Measurements from ENCODE around the gene DCBLD2.

Gene DCBLD2, protein sequence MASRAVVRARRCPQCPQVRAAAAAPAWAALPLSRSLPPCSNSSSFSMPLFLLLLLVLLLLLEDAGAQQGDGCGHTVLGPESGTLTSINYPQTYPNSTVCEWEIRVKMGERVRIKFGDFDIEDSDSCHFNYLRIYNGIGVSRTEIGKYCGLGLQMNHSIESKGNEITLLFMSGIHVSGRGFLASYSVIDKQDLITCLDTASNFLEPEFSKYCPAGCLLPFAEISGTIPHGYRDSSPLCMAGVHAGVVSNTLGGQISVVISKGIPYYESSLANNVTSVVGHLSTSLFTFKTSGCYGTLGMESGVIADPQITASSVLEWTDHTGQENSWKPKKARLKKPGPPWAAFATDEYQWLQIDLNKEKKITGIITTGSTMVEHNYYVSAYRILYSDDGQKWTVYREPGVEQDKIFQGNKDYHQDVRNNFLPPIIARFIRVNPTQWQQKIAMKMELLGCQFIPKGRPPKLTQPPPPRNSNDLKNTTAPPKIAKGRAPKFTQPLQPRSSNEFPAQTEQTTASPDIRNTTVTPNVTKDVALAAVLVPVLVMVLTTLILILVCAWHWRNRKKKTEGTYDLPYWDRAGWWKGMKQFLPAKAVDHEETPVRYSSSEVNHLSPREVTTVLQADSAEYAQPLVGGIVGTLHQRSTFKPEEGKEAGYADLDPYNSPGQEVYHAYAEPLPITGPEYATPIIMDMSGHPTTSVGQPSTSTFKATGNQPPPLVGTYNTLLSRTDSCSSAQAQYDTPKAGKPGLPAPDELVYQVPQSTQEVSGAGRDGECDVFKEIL

GRCh38 chr3:98901392-98902350 is at the start of gene DCBLD2:
TSS of gene DCBLD2 (minus strand) at chr3:98901695. CDS start at chr3:98901326, 369 bp downstream.
- DNase-seq: peak; percentile 96 to 100 (median 99)
- intact Hi-C loops (cut with DNase I): loop anchor here (5.0 to 10.0 kb wide), 2 partner anchors 87 to 309 kb away; partner anchors contain the start of gene CPOX

- intact Hi-C loops (cut with DNase I): no loop called here
- DNase-seq: no peak
Measured at GRCh38 chr3:98945666-98946065, 44.2 kb upstream of the DCBLD2 start.

- peak in 2 of 42 donors; percentile 3 to 16 for DNase-seq
- intact Hi-C loops (cut with DNase I): no loop called here
Measured at GRCh38 chr3:98945101-98945524, 43.6 kb upstream of the DCBLD2 start.

DNA sequence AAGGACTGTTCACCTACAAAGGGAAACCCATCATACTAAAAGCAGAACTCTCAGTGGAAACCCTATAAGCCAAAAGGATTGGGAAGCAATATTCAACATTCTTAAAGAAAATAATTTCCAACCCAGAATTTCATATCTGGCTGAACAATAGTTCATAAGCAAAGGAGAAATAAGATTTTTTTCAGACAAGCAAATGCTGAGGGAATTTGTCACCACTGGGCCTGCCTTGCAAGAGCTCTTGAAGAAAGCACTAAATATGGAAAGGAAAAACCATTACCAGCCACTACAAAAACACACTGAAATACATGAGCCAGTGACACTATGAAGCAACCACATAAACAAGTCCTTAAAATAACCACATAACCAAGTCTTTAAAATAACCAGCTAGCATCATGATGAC is 28.9 kb upstream of the DCBLD2 start:
- intact Hi-C loops (cut with DNase I): no loop called here
- no peak for DNase-seq

DNA sequence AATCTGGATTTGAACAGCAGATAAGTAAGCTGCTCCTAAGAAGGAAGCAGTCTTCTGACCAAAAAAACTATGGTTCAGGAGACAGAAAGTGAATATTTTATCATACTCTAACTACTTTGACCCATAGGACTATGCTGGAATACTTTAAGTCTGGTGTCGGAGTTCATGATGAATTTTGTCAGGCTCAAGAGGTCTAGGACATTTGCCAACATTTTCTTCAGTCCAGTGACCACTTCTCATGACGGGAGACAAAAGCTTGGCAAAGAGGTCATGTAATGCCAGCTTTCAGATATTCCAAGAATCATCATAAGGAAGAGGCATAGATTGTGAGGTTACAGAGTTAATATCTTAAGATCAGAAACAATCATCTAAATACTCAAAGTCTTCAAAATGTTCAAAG is 20.5 kb upstream of the DCBLD2 start:
- intact Hi-C loops (cut with DNase I): no loop called here
- no peak for DNase-seq

DNA sequence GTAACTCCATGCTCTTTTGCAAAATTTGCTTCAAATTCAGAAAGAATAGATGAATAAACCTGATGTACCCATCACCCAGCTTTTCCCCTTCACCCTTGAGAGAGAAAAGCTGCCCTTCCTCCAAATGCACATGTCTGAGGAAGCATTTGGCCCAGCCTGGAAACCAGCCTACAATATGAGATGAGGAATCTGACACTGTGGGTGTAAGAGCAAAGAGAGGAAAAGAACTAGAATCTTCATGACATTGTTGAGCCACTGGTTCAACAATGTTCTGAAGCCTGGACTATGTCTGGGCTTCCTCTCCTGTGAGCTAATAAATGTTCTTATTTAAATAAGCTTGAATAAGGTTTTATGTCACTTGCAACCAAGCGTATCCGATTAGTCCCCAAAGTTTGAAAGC is 18.7 kb upstream of the DCBLD2 start:
- intact Hi-C loops (cut with DNase I): no loop called here
- DNase-seq: no peak

GRCh38 chr3:98918586-98918985 is 17.1 kb upstream of the DCBLD2 start:
- DNase-seq: no peak
- intact Hi-C loops (cut with DNase I): no loop called here

- DNase-seq: no peak
- intact Hi-C loops (cut with DNase I): no loop called here
Measured at GRCh38 chr3:98917608-98918007, 16.1 kb upstream of the DCBLD2 start.

DNA sequence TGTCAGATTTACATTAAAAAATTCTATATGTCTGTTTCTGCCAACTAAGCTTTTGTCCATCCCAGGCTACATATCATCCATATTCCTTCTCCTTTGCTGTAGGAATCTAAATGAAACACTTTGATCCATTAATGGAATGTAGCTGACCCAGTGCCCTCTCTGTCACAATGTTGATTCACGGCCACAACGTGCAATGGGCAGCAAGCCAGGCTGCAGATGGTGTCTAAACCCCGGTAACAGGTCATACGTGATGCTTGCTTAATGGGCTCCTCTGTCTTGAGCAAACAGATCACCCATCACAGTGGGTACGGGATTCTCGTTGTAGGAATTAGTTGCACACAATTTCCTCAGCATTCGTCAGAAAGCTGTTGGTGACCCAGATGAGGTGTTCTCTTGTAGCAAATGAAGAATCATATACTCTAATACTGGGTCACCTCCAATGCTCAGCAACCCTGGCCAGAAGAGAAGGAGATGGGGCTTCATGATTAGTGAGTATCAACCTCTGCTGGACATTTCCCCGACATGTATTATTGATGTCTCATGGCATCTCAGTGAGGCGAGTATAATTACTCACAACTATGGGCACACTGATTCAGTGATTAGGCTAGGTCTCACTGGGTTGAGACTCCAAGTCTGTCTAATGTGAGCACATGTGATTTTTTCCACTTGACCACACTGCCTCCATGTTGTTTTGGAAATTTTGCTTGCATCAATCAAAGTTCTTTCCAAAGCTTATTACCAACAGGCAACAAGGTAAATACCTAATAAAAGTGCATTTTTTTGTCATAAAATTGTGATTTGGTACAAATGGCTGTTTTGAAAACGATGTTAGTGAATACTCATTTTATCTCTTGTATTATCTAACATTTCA is 12.9 kb upstream of the DCBLD2 start:
- intact Hi-C loops (cut with DNase I): no loop called here
- DNase-seq: no peak

DNA sequence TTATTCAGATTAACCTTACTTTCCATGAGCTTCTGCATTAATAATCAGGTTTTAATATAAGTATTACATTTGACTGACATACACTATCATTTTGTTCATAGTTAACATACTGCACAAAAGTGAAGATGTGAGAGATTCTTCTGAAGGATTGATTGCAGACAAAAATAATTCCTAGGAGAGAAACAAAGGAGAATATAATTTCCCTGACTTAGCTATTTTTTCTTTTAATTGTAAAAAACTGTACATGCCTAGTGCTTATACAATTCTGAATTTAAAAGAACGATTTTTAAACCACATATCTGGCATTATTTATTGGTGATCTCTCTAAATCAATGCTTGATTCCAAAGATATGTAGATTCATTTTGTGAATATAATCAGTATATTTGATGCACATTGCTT is 11.0 kb upstream of the DCBLD2 start:
- no peak for DNase-seq
- intact Hi-C loops (cut with DNase I): no loop called here

DNA sequence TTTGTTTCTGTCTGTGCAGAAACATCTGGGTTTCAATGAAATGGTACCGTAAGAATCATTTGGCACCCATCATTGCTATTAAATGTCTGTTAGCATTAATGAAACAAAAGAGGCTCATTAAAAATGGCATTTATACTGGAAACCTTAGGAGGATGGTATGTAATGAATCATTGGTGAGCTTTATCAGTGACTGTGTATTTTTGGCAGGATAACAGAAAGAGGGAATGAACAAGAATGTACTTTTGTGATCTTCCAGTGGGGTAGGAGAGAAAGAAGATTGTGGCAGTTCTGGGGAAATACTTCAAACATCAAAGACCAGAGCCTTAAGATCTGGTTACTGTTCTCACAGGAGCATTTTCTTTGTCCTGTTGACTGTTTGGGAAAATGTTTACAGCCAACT is 4.7 kb upstream of the DCBLD2 start:
- DNase-seq: no peak
- intact Hi-C loops (cut with DNase I): loop anchor here (10.0 kb wide), 1 partner anchor 91 kb away; no protein-coding TSS in a partner anchor

DNA sequence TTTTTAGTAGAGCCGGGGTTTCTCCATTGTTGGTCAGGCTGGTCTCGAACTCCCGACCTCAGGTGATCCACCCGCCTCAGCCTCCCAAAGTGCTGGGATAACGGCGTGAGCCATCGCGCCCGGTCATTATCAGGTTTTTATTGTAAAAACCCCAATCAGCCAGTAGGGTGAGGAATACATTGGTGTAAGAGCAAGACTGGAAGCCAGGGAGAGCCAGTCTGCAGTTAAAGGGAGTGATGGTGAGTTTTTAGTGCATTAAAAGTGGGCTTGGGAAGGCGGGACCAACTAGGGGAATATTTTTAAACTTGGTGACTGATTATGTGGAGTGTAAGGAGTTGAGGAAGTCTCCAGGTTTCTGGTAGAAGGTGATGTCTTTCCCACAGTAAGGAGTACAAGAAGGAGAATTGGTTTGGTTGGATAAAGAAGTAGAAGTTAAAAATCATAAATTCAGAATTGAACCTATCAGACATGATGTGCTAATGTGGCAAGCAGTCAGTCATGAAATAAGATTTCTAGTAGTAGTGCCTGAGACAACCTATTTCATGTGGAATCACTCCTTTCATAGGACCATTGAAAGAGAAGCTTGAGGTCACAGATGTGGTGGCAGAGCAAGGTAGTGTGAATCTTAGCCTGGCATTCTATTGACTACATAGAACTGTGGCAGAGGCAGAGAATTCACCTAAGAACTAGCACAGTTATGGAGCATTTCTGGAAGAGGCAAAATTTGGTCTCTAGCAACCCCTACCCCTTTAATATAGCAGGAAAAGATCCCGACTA is 2.4 kb upstream of the DCBLD2 start:
- no peak for DNase-seq
- intact Hi-C loops (cut with DNase I): loop anchor here (5.0 to 10.0 kb wide), 2 partner anchors 89 to 312 kb away; partner anchors contain the start of gene CPOX

DNA sequence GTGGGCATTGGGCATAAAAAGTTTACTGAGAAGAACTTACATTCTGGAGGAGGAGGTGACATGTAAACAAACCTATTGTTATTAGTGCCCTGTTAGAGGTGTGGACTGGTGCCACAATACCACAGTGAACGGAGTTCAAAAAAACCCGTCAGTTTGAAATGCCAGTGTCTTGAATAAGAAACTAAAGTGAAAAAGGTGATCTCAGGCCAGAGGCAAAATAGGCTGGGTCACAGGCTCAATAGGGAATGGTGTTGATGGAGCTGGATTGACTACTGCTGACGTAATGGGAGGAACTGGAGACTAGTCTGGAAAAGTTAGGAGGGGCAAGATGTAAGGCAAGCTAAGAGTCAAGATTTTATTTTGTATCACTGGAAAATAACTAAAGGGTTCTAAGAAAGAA is 1.6 kb upstream of the DCBLD2 start:
- DNase-seq: no peak
- intact Hi-C loops (cut with DNase I): loop anchor here (5.0 to 10.0 kb wide), 2 partner anchors 88 to 311 kb away; partner anchors contain the start of gene CPOX

DNA sequence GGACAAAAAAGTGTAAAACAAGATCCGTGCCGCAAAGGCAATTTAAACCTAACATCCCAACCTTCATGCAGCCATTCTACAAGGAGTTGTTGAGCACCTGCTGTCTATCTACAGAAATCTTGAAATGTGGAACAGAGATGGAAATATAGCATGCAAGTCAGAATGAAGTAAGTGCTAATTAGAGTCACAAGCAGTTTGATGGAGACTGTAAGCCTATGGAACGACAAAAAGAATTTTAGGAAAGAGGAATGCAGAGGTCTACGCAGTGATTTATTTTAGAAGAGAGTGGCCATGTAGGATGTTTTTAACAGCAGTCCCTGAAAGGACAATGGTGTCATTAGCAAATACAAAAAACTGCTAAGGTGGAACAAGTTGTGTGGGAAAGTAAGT is 851 bp upstream of the DCBLD2 start:
- intact Hi-C loops (cut with DNase I): loop anchor here (5.0 to 10.0 kb wide), 2 partner anchors 88 to 310 kb away; partner anchors contain the start of gene CPOX
- peak in 3 of 42 donors; percentile 13 to 41 (median 30) for DNase-seq

- intact Hi-C loops (cut with DNase I): loop anchor here (5.0 to 10.0 kb wide), 2 partner anchors 86 to 309 kb away; partner anchors contain the start of gene CPOX
- peak in 41 of 42 donors; percentile 14 to 80 (median 53) for DNase-seq
Measured at GRCh38 chr3:98901119-98901391, 440 bp downstream of the DCBLD2 start.

DNA sequence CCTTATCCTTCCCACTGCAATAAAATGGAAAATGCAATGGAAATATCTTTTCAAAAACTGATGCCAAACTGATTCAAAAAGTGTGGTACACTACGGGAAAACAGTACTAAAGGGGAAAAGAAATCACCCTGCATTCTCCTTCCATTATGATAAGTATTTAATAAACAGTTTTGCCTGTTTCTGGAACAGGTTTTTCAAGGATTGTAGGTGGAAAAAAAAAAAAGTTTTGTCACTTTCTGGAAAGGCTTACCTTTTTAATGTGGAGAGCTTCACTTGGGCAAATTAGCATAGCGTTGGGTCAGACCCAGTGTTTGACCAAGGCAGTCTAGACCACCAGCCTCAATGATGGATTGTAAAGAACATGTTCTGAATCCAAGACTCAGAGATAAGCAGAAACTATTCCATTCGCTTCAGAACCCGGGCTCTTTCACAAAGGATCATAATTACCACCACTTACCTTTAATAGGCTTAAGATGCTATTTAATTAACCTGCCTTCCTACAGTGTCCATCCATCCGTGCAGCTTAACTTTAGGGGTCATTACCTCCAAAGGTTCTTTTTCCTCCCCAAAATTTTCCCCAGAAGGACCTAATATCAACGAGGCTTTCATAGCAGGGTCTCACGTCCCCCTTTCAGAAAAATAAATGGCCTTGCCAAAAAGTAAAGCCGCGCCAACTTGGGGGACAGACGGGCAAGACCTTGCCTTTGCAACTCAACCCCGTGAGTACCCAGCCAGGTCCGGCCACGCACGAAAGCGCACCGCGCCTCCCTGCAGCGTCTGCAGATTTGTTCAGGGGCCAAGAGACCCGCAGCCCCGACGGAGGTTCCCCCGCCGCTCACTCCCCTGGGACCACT is 1.0 kb downstream of the DCBLD2 start:
- intact Hi-C loops (cut with DNase I): loop anchor here (5.0 to 10.0 kb wide), 2 partner anchors 86 to 308 kb away; partner anchors contain the start of gene CPOX
- peak in 1 of 42 donors; percentile 39 for DNase-seq
